Measurements from ENCODE around the gene SLX4. TPM values are rescaled to one million over a fixed set of nuclear protein-coding genes. Genes with fewer than 3 reads are reported as not detected.
A peak's percentile ranks its signal among the peaks of the same experiment; 100 is the strongest.

Gene SLX4
- total and polyA plus RNA-seq, 7 donors, result 0.87 to 4.1 (median 2.5) TPM

- intact Hi-C loops (cut with DNase I), result no loop called here
- no peaks in the 10 kb centered on the region for H3K27me3 ChIP-seq (ENCODE audit: insufficient read depth in 3 of 3, low read length in 2 of 3)
- H3K4me3 ChIP-seq, result no peak overlapping the region
- no peak for ATAC-seq
- WGBS, 3 donors, result 86 to 89% (median 88%) methylated on average over 15 of the region's 15 CpGs
- TF ChIP-seq, protein P1, sequence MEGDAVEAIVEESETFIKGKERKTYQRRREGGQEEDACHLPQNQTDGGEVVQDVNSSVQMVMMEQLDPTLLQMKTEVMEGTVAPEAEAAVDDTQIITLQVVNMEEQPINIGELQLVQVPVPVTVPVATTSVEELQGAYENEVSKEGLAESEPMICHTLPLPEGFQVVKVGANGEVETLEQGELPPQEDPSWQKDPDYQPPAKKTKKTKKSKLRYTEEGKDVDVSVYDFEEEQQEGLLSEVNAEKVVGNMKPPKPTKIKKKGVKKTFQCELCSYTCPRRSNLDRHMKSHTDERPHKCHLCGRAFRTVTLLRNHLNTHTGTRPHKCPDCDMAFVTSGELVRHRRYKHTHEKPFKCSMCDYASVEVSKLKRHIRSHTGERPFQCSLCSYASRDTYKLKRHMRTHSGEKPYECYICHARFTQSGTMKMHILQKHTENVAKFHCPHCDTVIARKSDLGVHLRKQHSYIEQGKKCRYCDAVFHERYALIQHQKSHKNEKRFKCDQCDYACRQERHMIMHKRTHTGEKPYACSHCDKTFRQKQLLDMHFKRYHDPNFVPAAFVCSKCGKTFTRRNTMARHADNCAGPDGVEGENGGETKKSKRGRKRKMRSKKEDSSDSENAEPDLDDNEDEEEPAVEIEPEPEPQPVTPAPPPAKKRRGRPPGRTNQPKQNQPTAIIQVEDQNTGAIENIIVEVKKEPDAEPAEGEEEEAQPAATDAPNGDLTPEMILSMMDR (IDR thresholded peaks at IDR 0.05), result no peak
- no peak overlapping the region for H3K27ac ChIP-seq
- no peaks in the 10 kb centered on the region for H3K9me3 ChIP-seq
- H3K36me3 ChIP-seq (ENCODE audit: insufficient read depth in 1 of 2, low read depth in 1 of 2), result peaks cover 3 to 65% of the 10 kb centered on the region in 2 donors
- H3K4me1 ChIP-seq, result no peaks in the 10 kb centered on the region
- no peak for DNase-seq
Observed at GRCh38 chr16:3587547-3588110, 23.8 kb downstream of the SLX4 start.

- TF ChIP-seq, protein P1 (IDR thresholded peaks at IDR 0.05), result no peak
- H3K27me3 ChIP-seq (ENCODE audit: insufficient read depth in 3 of 3, low read length in 2 of 3), result no peaks in the 10 kb centered on the region
- H3K4me1 ChIP-seq, result no peaks in the 10 kb centered on the region
- WGBS, 3 donors, result 97 to 98% (median 97%) methylated on average over 8 of the region's 8 CpGs
- ATAC-seq (no peak), DNase-seq (peak in 1 of 2 donors; percentile 18)
- intact Hi-C loops (cut with DNase I), result no loop called here
- peaks cover 0 to 43% of the 10 kb centered on the region in 2 donors for H3K36me3 ChIP-seq (ENCODE audit: insufficient read depth in 1 of 2, low read depth in 1 of 2)
- H3K27ac ChIP-seq, result no peak overlapping the region
- H3K4me3 ChIP-seq, result no peak overlapping the region
- no peaks in the 10 kb centered on the region for H3K9me3 ChIP-seq
Observed at GRCh38 chr16:3584412-3584811, 27.0 kb downstream of the SLX4 start.

DNA sequence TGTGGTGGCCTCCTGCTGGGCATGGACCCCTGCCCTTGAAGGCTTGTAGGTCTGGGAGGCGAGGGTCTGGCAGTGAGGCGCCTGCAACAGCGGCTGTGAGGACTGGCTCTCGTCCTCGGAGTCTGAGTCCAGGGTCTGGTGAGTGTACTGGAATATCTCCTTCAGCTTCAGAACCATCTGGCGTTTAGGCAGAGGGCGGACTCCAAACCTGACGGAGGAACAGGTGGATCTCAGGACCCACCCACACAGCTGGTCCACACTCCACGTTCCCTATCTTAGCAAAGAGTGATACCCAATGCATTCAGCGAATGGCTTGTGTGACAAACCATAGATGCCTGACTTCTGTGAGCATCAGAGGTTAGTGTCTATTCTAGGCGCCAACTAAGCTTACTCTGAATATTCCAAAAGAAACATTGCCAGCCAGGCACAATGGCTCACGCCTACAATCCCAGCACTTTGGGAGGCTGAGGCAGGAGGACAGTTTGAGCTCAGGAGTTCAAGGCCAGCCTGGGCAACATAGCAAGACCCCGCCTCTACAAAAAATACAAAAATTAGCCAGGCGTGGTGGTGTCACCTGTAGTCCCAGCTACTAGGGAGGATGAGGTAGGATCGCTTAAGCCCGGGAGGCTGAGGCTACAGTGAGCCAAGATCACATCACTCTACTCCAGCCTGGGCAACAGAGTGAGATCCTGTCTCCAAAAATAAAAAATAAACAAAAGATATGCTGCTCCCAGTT is 27.9 kb downstream of the SLX4 start:
- intact Hi-C loops (cut with DNase I), result no loop called here
- Histone ChIP-seq H3K4me3 (no peak overlapping the region), H3K9me3 (no peaks in the 10 kb centered on the region), H3K27me3 (ENCODE audit: insufficient read depth in 3 of 3, low read length in 2 of 3) (no peaks in the 10 kb centered on the region), H3K36me3 (ENCODE audit: insufficient read depth in 1 of 2, low read depth in 1 of 2) (peaks cover 0 to 36% of the 10 kb centered on the region in 2 donors), H3K27ac (no peak overlapping the region), H3K4me1 (no peaks in the 10 kb centered on the region)
- 93 to 94% (median 94%) methylated on average over 15 to 16 of the region's 16 CpGs for WGBS, 3 donors
- DNase-seq, result peak in 1 of 2 donors; percentile 30
- no peak for ATAC-seq
- TF ChIP-seq, protein P1 (IDR thresholded peaks at IDR 0.05), result no peak

GRCh38 chr16:3582276-3583165 is 28.9 kb downstream of the SLX4 start:
- 93 to 95% (median 94%) methylated on average over 36 of the region's 36 CpGs for WGBS, 3 donors
- peak in 1 of 2 donors; percentile 39 for DNase-seq

More at GRCh38 chr16:3582276-3583165, 28.9 kb downstream of the SLX4 start:
- no peak overlapping the region for H3K4me3 ChIP-seq
- intact Hi-C loops (cut with DNase I), result no loop called here
- H3K9me3 ChIP-seq, result no peaks in the 10 kb centered on the region
- H3K27ac ChIP-seq, result no peak overlapping the region
- no peaks in the 10 kb centered on the region for H3K27me3 ChIP-seq (ENCODE audit: insufficient read depth in 3 of 3, low read length in 2 of 3)
- ATAC-seq, result no peak
- H3K4me1 ChIP-seq, result no peaks in the 10 kb centered on the region
- TF ChIP-seq, protein P1 (IDR thresholded peaks at IDR 0.05), result no peak
- H3K36me3 ChIP-seq (ENCODE audit: insufficient read depth in 1 of 2, low read depth in 1 of 2), result peaks cover 0 to 36% of the 10 kb centered on the region in 2 donors
